Esophagus squamous epithelium (tissue), 4 donors: Measurements from ENCODE around the gene MRPL52.

Experiments
- POLR2A ChIP-seq, 4 donors: fragments of 450-650 bp; IDR thresholded peaks; one replicate each; pipeline ENCODE4 v1.6.1; 2017; ENCODE audit warnings: antibody characterized with exemption in 4 of 4, mild to moderate bottlenecking in 4 of 4, moderate library complexity in 3 of 4
- TF ChIP-seq, protein P1 (sequence below), 6 experiments: fragments of 450-650 bp in 4 of 6; fragments of 200-600 bp in 2 of 6; sonication (generic) in 2 of 6; IDR thresholded peaks; one replicate each; pipeline ENCODE4 v1.5.1; 2016 to 2019; ENCODE audit warnings: antibody characterized with exemption in 6 of 6, mild to moderate bottlenecking in 4 of 6, moderate library complexity in 4 of 6

DNA sequence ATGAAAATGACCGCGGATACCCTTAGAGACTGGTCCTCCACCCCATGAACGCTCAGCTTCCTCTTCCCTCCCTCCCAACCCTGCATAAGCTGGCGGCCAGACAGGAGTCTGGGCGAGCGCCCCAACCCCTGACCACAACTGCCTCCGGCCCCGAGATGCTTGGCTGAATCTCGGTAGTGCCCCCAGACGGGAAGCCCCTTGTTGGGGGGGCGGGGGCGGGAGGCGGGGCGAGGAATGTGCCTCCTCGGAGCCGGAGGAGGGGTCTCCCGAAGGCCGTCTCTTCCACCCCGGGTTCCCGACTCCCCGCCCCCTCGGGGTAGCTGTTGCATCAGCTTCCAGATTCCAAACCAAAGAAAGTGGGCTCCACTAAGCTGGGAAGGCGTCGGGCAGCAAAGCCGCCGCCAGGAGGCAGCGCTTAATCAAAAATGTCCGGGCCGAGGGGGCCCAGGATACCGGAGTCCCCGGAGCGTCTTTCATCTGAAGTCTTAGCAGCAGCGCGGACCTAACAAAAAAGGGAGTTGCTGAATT is 7.1 kb upstream of the MRPL52 start:
- TF ChIP-seq, protein P1, sequence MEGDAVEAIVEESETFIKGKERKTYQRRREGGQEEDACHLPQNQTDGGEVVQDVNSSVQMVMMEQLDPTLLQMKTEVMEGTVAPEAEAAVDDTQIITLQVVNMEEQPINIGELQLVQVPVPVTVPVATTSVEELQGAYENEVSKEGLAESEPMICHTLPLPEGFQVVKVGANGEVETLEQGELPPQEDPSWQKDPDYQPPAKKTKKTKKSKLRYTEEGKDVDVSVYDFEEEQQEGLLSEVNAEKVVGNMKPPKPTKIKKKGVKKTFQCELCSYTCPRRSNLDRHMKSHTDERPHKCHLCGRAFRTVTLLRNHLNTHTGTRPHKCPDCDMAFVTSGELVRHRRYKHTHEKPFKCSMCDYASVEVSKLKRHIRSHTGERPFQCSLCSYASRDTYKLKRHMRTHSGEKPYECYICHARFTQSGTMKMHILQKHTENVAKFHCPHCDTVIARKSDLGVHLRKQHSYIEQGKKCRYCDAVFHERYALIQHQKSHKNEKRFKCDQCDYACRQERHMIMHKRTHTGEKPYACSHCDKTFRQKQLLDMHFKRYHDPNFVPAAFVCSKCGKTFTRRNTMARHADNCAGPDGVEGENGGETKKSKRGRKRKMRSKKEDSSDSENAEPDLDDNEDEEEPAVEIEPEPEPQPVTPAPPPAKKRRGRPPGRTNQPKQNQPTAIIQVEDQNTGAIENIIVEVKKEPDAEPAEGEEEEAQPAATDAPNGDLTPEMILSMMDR (IDR thresholded peaks at IDR 0.05) = peak; percentile 70 to 90 (median 84)
- no peak for TF ChIP-seq POLR2A (IDR thresholded peaks at IDR 0.05)
